HEK293 (cell line): Measurements from ENCODE around the gene SUPT4H1.

Experiments used
- CTCF ChIA-PET: fragments of 350-600 bp; formaldehyde crosslinking; extraction: SDS; loops from one replicate; lab custom pipeline; 2021; ENCODE audit warnings: antibody characterized with exemption; lab: Yijun Ruan, JAX
- POLR2A ChIA-PET: fragments of 300-600 bp; formaldehyde crosslinking; extraction: SDS; loops from one replicate; lab custom pipeline; 2020; ENCODE audit warnings: antibody characterized with exemption, inconsistent platforms; lab: Yijun Ruan, JAX
- H3K27ac ChIP-seq: fragments of 200-500 bp; sonication (Bioruptor generic); 2 replicates; pipeline ENCODE4 v1.5.1; 2014; ENCODE audit warnings: low read depth, low read length, control low read depth, inconsistent platforms; ENCODE audit errors: extremely low read depth
- H3K36me3 ChIP-seq, 2 experiments: fragments of 200-500 bp in 1 of 2; sonication (Bioruptor generic) in 1 of 2; 1 replicate in 1 of 2; 2 replicates in 1 of 2; pipeline ENCODE4 v1.5.1; 2014 to 2017; ENCODE audit warnings: inconsistent platforms in 2 of 2, low read length in 2 of 2; ENCODE audit not compliant: control insufficient read depth in 2 of 2, insufficient read depth in 1 of 2
- H3K4me1 ChIP-seq: fragments of 200-500 bp; sonication (Bioruptor generic); 2 replicates; pipeline ENCODE4 v1.5.1; 2014; ENCODE audit warnings: mild to moderate bottlenecking, low read length, inconsistent platforms; ENCODE audit not compliant: control insufficient read depth, insufficient read depth
- H3K4me3 ChIP-seq: 2 replicates; pipeline ENCODE4 v1.5.1; 2011; ENCODE audit warnings: low read depth, mild to moderate bottlenecking, control low read depth, low read length, moderate library complexity
- H3K9me3 ChIP-seq: fragments of 200-500 bp; sonication (Bioruptor generic); 2 replicates; pipeline ENCODE4 v1.5.1; 2014; ENCODE audit warnings: low read depth, low read length, inconsistent platforms; ENCODE audit not compliant: control insufficient read depth, insufficient read depth
- BCL11A ChIP-seq: fragments of 450-650 bp; formaldehyde crosslinking; IDR thresholded peaks from 2 replicates; pipeline ENCODE4 v1.5.1; 2016; ENCODE audit warnings: low read depth, missing biosample characterization, missing genetic modification characterization
- EGR2 ChIP-seq: fragments of 450-650 bp; formaldehyde crosslinking; IDR thresholded peaks from 2 replicates; pipeline ENCODE4 v1.5.1; 2016; ENCODE audit warnings: low read depth, missing biosample characterization, missing genetic modification characterization
- KLF10 ChIP-seq: fragments of 450-650 bp; IDR thresholded peaks from 2 replicates; pipeline ENCODE4 v1.5.1; 2018; ENCODE audit warnings: missing biosample characterization, mild to moderate bottlenecking, missing genetic modification characterization
- KLF16 ChIP-seq: fragments of 450-650 bp; formaldehyde crosslinking; IDR thresholded peaks from 2 replicates; pipeline ENCODE4 v1.5.1; 2017; ENCODE audit warnings: missing biosample characterization, missing genetic modification characterization
- REPIN1 ChIP-seq: fragments of 450-650 bp; formaldehyde crosslinking; IDR thresholded peaks from 2 replicates; pipeline ENCODE4 v1.5.1; 2017; ENCODE audit warnings: missing biosample characterization, missing genetic modification characterization, low read depth
- ZBTB20 ChIP-seq: fragments of 450-650 bp; formaldehyde crosslinking; IDR thresholded peaks from 2 replicates; pipeline ENCODE4 v1.5.1; 2016; ENCODE audit warnings: missing biosample characterization, missing genetic modification characterization
- ZFHX2 ChIP-seq: fragments of 450-650 bp; formaldehyde crosslinking; conservative IDR thresholded peaks from 2 replicates; pipeline ENCODE4 v1.5.1; 2016; ENCODE audit warnings: missing biosample characterization, missing genetic modification characterization
- ZNF138 ChIP-seq: fragments of 450-650 bp; formaldehyde crosslinking; IDR thresholded peaks from 2 replicates; pipeline ENCODE4 v1.5.1; 2016; ENCODE audit warnings: missing biosample characterization, missing genetic modification characterization, borderline replicate concordance
- ZNF155 ChIP-seq: fragments of 450-650 bp; formaldehyde crosslinking; IDR thresholded peaks from 2 replicates; pipeline ENCODE4 v1.5.1; 2016; ENCODE audit warnings: missing biosample characterization, missing genetic modification characterization
- ZNF169 ChIP-seq: fragments of 450-650 bp; formaldehyde crosslinking; IDR thresholded peaks from 2 replicates; pipeline ENCODE4 v1.5.1; 2016; ENCODE audit warnings: missing biosample characterization, missing genetic modification characterization
- ZNF184 ChIP-seq: fragments of 450-650 bp; IDR thresholded peaks from 2 replicates; pipeline ENCODE4 v1.5.1; 2018; ENCODE audit warnings: missing biosample characterization, mild to moderate bottlenecking, missing genetic modification characterization
- ZNF2 ChIP-seq: fragments of 450-650 bp; formaldehyde crosslinking; IDR thresholded peaks from 2 replicates; pipeline ENCODE4 v1.5.1; 2016; ENCODE audit warnings: missing biosample characterization, missing genetic modification characterization
- ZNF211 ChIP-seq: fragments of 450-650 bp; formaldehyde crosslinking; IDR thresholded peaks from 2 replicates; pipeline ENCODE4 v1.5.1; 2016; ENCODE audit warnings: low read depth, missing biosample characterization, missing genetic modification characterization
- ZNF24 ChIP-seq: fragments of 450-650 bp; formaldehyde crosslinking; IDR thresholded peaks from 2 replicates; pipeline ENCODE4 v1.5.1; 2016; ENCODE audit warnings: missing biosample characterization, missing genetic modification characterization
- ZNF324 ChIP-seq: fragments of 450-650 bp; formaldehyde crosslinking; IDR thresholded peaks from 2 replicates; pipeline ENCODE4 v1.5.1; 2016; ENCODE audit warnings: missing biosample characterization, missing genetic modification characterization
- ZNF391 ChIP-seq: fragments of 450-650 bp; formaldehyde crosslinking; IDR thresholded peaks from 2 replicates; pipeline ENCODE4 v1.5.1; 2016; ENCODE audit warnings: low read depth, missing biosample characterization, missing genetic modification characterization, borderline replicate concordance
- ZNF416 ChIP-seq: fragments of 450-650 bp; formaldehyde crosslinking; IDR thresholded peaks from 2 replicates; pipeline ENCODE4 v1.5.1; 2016; ENCODE audit warnings: missing biosample characterization, missing genetic modification characterization
- ZNF426 ChIP-seq: fragments of 450-650 bp; formaldehyde crosslinking; IDR thresholded peaks from 2 replicates; pipeline ENCODE4 v1.5.1; 2017; ENCODE audit warnings: missing biosample characterization, missing genetic modification characterization, mild to moderate bottlenecking, inconsistent platforms, moderate library complexity
- ZNF544 ChIP-seq: fragments of 450-650 bp; formaldehyde crosslinking; IDR thresholded peaks from 2 replicates; pipeline ENCODE4 v1.5.0; 2017; ENCODE audit warnings: missing biosample characterization, missing genetic modification characterization
- ZNF555 ChIP-seq: fragments of 450-650 bp; formaldehyde crosslinking; conservative IDR thresholded peaks from 2 replicates; pipeline ENCODE4 v1.5.1; 2017; ENCODE audit warnings: missing biosample characterization, mild to moderate bottlenecking, missing genetic modification characterization, inconsistent platforms
- ZNF561 ChIP-seq: fragments of 450-650 bp; IDR thresholded peaks from 2 replicates; pipeline ENCODE4 v1.5.1; 2018; ENCODE audit warnings: missing biosample characterization, missing genetic modification characterization, borderline replicate concordance
- ZNF701 ChIP-seq: fragments of 450-650 bp; formaldehyde crosslinking; IDR thresholded peaks from 2 replicates; pipeline ENCODE4 v1.5.1; 2016; ENCODE audit warnings: missing biosample characterization, missing genetic modification characterization
- ZNF768 ChIP-seq: fragments of 450-650 bp; formaldehyde crosslinking; IDR thresholded peaks from 2 replicates; pipeline ENCODE4 v1.5.1; 2018; ENCODE audit warnings: missing biosample characterization, mild to moderate bottlenecking, missing genetic modification characterization
- ZNF777 ChIP-seq: fragments of 450-650 bp; formaldehyde crosslinking; IDR thresholded peaks from 2 replicates; pipeline ENCODE4 v1.5.1; 2017; ENCODE audit warnings: missing biosample characterization, missing genetic modification characterization, borderline replicate concordance
- TF ChIP-seq, protein P1 (sequence below): fragments of 450-650 bp; IDR thresholded peaks from 2 replicates; pipeline ENCODE4 v1.5.1; 2018; ENCODE audit warnings: missing biosample characterization, mild to moderate bottlenecking, missing genetic modification characterization
- TF ChIP-seq, protein P2 (sequence below): fragments of 450-650 bp; formaldehyde crosslinking; IDR thresholded peaks from 2 replicates; pipeline ENCODE4 v1.5.1; 2016; ENCODE audit warnings: missing biosample characterization, missing genetic modification characterization
- TF ChIP-seq, protein P3 (sequence below): fragments of 450-650 bp; formaldehyde crosslinking; IDR thresholded peaks from 2 replicates; pipeline ENCODE4 v1.5.1; 2016; ENCODE audit warnings: missing biosample characterization, missing genetic modification characterization
- TF ChIP-seq, protein P4 (sequence below): fragments of 450-650 bp; formaldehyde crosslinking; IDR thresholded peaks from 2 replicates; pipeline ENCODE4 v1.5.1; 2016; ENCODE audit warnings: missing biosample characterization, missing genetic modification characterization

The SUPT4H1 gene

GRCh38 chr17:58344791-58345157, 7.2 kb downstream of the SUPT4H1 start:
- H3K27ac ChIP-seq = no peak overlapping the region
- ChIA-PET POLR2A (interaction anchor here (0.6 to 3.2 kb wide), 7 partner anchors 9 to 91 kb away, joined by 3 to 13 read pairs (median 5); partner anchors contain the start of gene RNF43), CTCF (interaction anchor here (0.6 to 2.5 kb wide), 6 partner anchors 27 to 1962 kb away, joined by 3 to 10 read pairs (median 6); partner anchors contain the start of gene RNF43)
- H3K9me3 ChIP-seq = no peaks in the 10 kb centered on the region
- peaks cover 46 to 65% of the 10 kb centered on the region in 2 experiments for H3K36me3 ChIP-seq
- no peaks in the 10 kb centered on the region for H3K4me1 ChIP-seq
- H3K4me3 ChIP-seq = no peak overlapping the region
- TF ChIP-seq EGR2 (tag by site-specific recombination) = no peak
- no peak for TF ChIP-seq ZNF426 (tag by site-specific recombination)
- TF ChIP-seq ZNF701 (tag by site-specific recombination) = no peak
- TF ChIP-seq, protein P1, sequence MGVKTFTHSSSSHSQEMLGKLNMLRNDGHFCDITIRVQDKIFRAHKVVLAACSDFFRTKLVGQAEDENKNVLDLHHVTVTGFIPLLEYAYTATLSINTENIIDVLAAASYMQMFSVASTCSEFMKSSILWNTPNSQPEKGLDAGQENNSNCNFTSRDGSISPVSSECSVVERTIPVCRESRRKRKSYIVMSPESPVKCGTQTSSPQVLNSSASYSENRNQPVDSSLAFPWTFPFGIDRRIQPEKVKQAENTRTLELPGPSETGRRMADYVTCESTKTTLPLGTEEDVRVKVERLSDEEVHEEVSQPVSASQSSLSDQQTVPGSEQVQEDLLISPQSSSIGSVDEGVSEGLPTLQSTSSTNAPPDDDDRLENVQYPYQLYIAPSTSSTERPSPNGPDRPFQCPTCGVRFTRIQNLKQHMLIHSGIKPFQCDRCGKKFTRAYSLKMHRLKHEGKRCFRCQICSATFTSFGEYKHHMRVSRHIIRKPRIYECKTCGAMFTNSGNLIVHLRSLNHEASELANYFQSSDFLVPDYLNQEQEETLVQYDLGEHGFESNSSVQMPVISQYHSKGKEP (tag by site-specific recombination) = no peak
- no peak for TF ChIP-seq ZNF155
- TF ChIP-seq ZNF416 (tag by site-specific recombination) = no peak
- TF ChIP-seq ZNF544 = no peak
- no peak for TF ChIP-seq ZNF768 (tag by site-specific recombination)
- TF ChIP-seq ZBTB20 (tag by site-specific recombination) = no peak
- TF ChIP-seq ZNF555 (tag by site-specific recombination) = no peak
- TF ChIP-seq, protein P2, sequence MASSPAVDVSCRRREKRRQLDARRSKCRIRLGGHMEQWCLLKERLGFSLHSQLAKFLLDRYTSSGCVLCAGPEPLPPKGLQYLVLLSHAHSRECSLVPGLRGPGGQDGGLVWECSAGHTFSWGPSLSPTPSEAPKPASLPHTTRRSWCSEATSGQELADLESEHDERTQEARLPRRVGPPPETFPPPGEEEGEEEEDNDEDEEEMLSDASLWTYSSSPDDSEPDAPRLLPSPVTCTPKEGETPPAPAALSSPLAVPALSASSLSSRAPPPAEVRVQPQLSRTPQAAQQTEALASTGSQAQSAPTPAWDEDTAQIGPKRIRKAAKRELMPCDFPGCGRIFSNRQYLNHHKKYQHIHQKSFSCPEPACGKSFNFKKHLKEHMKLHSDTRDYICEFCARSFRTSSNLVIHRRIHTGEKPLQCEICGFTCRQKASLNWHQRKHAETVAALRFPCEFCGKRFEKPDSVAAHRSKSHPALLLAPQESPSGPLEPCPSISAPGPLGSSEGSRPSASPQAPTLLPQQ (tag by site-specific recombination) = no peak
- no peak for TF ChIP-seq ZNF211 (tag by site-specific recombination)
- TF ChIP-seq ZNF324 (tag by site-specific recombination) = no peak
- no peak for TF ChIP-seq BCL11A (tag by site-specific recombination)
- no peak for TF ChIP-seq ZNF169 (tag by site-specific recombination)
- TF ChIP-seq, protein P3, sequence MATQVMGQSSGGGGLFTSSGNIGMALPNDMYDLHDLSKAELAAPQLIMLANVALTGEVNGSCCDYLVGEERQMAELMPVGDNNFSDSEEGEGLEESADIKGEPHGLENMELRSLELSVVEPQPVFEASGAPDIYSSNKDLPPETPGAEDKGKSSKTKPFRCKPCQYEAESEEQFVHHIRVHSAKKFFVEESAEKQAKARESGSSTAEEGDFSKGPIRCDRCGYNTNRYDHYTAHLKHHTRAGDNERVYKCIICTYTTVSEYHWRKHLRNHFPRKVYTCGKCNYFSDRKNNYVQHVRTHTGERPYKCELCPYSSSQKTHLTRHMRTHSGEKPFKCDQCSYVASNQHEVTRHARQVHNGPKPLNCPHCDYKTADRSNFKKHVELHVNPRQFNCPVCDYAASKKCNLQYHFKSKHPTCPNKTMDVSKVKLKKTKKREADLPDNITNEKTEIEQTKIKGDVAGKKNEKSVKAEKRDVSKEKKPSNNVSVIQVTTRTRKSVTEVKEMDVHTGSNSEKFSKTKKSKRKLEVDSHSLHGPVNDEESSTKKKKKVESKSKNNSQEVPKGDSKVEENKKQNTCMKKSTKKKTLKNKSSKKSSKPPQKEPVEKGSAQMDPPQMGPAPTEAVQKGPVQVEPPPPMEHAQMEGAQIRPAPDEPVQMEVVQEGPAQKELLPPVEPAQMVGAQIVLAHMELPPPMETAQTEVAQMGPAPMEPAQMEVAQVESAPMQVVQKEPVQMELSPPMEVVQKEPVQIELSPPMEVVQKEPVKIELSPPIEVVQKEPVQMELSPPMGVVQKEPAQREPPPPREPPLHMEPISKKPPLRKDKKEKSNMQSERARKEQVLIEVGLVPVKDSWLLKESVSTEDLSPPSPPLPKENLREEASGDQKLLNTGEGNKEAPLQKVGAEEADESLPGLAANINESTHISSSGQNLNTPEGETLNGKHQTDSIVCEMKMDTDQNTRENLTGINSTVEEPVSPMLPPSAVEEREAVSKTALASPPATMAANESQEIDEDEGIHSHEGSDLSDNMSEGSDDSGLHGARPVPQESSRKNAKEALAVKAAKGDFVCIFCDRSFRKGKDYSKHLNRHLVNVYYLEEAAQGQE (tag by site-specific recombination) = no peak

GRCh38 chr17:58344047-58344790, 7.8 kb downstream of the SUPT4H1 start:
- H3K4me1 ChIP-seq = no peaks in the 10 kb centered on the region
- no peak overlapping the region for H3K27ac ChIP-seq
- H3K9me3 ChIP-seq = no peaks in the 10 kb centered on the region
- ChIA-PET POLR2A (interaction anchor here (0.6 to 3.2 kb wide), 10 partner anchors 7 to 91 kb away, joined by 3 to 36 read pairs (median 5); partner anchors contain the start of genes RNF43 and SUPT4H1), CTCF (interaction anchor here (0.6 to 2.5 kb wide), 6 partner anchors 27 to 1963 kb away, joined by 3 to 10 read pairs (median 6); partner anchors contain the start of gene RNF43)
- H3K36me3 ChIP-seq = peaks cover 40 to 59% of the 10 kb centered on the region in 2 experiments
- H3K4me3 ChIP-seq = no peak overlapping the region
- TF ChIP-seq ZNF138 (tag by site-specific recombination) (no peak), ZNF2 (tag by site-specific recombination) (no peak), ZNF777 (tag by site-specific recombination) (no peak), KLF16 (tag by site-specific recombination) (no peak), ZNF391 (no peak), KLF10 (no peak), REPIN1 (tag by site-specific recombination) (no peak), ZFHX2 (no peak), ZNF24 (tag by site-specific recombination) (no peak), ZNF561 (no peak), ZNF184 (no peak)
- TF ChIP-seq, protein P4, sequence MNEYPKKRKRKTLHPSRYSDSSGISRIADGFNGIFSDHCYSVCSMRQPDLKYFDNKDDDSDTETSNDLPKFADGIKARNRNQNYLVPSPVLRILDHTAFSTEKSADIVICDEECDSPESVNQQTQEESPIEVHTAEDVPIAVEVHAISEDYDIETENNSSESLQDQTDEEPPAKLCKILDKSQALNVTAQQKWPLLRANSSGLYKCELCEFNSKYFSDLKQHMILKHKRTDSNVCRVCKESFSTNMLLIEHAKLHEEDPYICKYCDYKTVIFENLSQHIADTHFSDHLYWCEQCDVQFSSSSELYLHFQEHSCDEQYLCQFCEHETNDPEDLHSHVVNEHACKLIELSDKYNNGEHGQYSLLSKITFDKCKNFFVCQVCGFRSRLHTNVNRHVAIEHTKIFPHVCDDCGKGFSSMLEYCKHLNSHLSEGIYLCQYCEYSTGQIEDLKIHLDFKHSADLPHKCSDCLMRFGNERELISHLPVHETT (tag by site-specific recombination) = no peak
